Neural cell (in vitro differentiated cells): ENCODE data around the gene NCKAP5. TPM values are rescaled to one million over a fixed set of nuclear protein-coding genes. Genes with fewer than 3 reads are reported as not detected.

ENCODE experiments used
- H2AFZ ChIP-seq: fragments of 200-600, 300-800 bp; sonication (generic), shearing (Covaris generic); 2 replicates; pipeline ENCODE4 v1.6.0; 2014; ENCODE audit warnings: low read depth, mild to moderate bottlenecking, antibody characterized with exemption, low read length, moderate library complexity
- H3F3A ChIP-seq: fragments of 200-600 bp; shearing (Covaris generic); 2 replicates; pipeline ENCODE4 v1.6.1; 2016; ENCODE audit warnings: mild to moderate bottlenecking, moderate library complexity, mixed read lengths, antibody characterized with exemption, low read length; ENCODE audit not compliant: insufficient read depth, poor library complexity, severe bottlenecking
- H3K27ac ChIP-seq: fragments of 200-600, 300-800 bp; sonication (generic), shearing (Covaris generic); 2 replicates; pipeline ENCODE4 v1.5.1; 2014; ENCODE audit warnings: mild to moderate bottlenecking, low read length, moderate library complexity
- H3K27me3 ChIP-seq: fragments of 300-800, 200-600 bp; sonication (generic), shearing (Covaris generic); 2 replicates; pipeline ENCODE4 v1.6.0; 2014; ENCODE audit warnings: mild to moderate bottlenecking, low read depth, low read length, moderate library complexity; ENCODE audit not compliant: insufficient read depth
- H3K36me3 ChIP-seq: fragments of 300-800, 200-600 bp; sonication (generic), shearing (Covaris generic); 2 replicates; pipeline ENCODE4 v1.5.1; 2014; ENCODE audit warnings: mild to moderate bottlenecking, antibody characterized with exemption, low read length, moderate library complexity; ENCODE audit not compliant: insufficient read depth
- H3K4me2 ChIP-seq: fragments of 300-800, 200-600 bp; sonication (generic), shearing (Covaris generic); 2 replicates; pipeline ENCODE4 v1.6.0; 2014; ENCODE audit warnings: mild to moderate bottlenecking, low read length
- H3K4me3 ChIP-seq: fragments of 300-800, 200-600 bp; sonication (generic), shearing (Covaris generic); 2 replicates; pipeline ENCODE4 v1.5.1; 2014; ENCODE audit warnings: mild to moderate bottlenecking, low read length, moderate library complexity
- H3K79me2 ChIP-seq: fragments of 200-600 bp; shearing (Covaris generic); replicated peaks from 2 replicates; pipeline ENCODE4 v1.6.0; 2014; ENCODE audit warnings: mild to moderate bottlenecking, low read length, moderate library complexity; ENCODE audit not compliant: insufficient read depth
- H3K9ac ChIP-seq: fragments of 300-800, 200-600 bp; sonication (generic), shearing (Covaris generic); 2 replicates; pipeline ENCODE4 v1.6.1; 2016; ENCODE audit warnings: mild to moderate bottlenecking, low read length, mixed read lengths
- H3K9me2 ChIP-seq: fragments of 200-600 bp; shearing (Covaris generic); 2 replicates; pipeline ENCODE4 v1.6.1; 2016; ENCODE audit warnings: mild to moderate bottlenecking, low read length, mixed read lengths; ENCODE audit not compliant: insufficient read depth
- H3K9me3 ChIP-seq: fragments of 200-600, 300-800 bp; sonication (generic), shearing (Covaris generic); 2 replicates; pipeline ENCODE4 v1.6.1; 2016; ENCODE audit warnings: mild to moderate bottlenecking, mixed run types, low read length, moderate library complexity, mixed read lengths
- H4K20me1 ChIP-seq: fragments of 200-600 bp; shearing (Covaris generic); 2 replicates; pipeline ENCODE4 v1.6.1; 2016; ENCODE audit warnings: mild to moderate bottlenecking, mixed run types; ENCODE audit not compliant: insufficient read depth
- EP300 ChIP-seq: fragments of 450-650 bp; conservative IDR thresholded peaks from 2 replicates; pipeline ENCODE4 v1.6.1; 2014; ENCODE audit warnings: antibody characterized with exemption, mild to moderate bottlenecking, moderate library complexity; ENCODE audit not compliant: poor library complexity, severe bottlenecking
- EZH2 ChIP-seq: fragments of 200-600, 300-800 bp; shearing (Covaris generic), sonication (generic); IDR thresholded peaks from 2 replicates; pipeline ENCODE4 v1.6.1; 2014; ENCODE audit warnings: antibody characterized with exemption, low read length, borderline replicate concordance, mild to moderate bottlenecking; ENCODE audit not compliant: insufficient read depth, poor library complexity, severe bottlenecking
- MXI1 ChIP-seq: fragments of 450-650 bp; conservative IDR thresholded peaks from 2 replicates; pipeline ENCODE4 v1.6.1; 2014; ENCODE audit warnings: antibody characterized with exemption, mild to moderate bottlenecking; ENCODE audit not compliant: poor library complexity, severe bottlenecking
- POLR2AphosphoS5 ChIP-seq: IDR thresholded peaks from 2 replicates; pipeline ENCODE4 v1.6.1; 2012
- RAD21 ChIP-seq: fragments of 450-650 bp; conservative IDR thresholded peaks from 2 replicates; pipeline ENCODE4 v1.6.1; 2014; ENCODE audit warnings: antibody characterized with exemption, mild to moderate bottlenecking, moderate library complexity
- SMC3 ChIP-seq: fragments of 450-650 bp; conservative IDR thresholded peaks from 2 replicates; pipeline ENCODE4 v1.6.1; 2014; ENCODE audit warnings: antibody characterized with exemption, mild to moderate bottlenecking, moderate library complexity; ENCODE audit not compliant: poor library complexity
- TAF1 ChIP-seq: IDR thresholded peaks from 2 replicates; pipeline ENCODE4 v1.6.1; 2012; ENCODE audit warnings: low read depth
- polyA plus RNA-seq: library from polyadenylated mRNA; depleted of rRNA; stranded (reverse); fragments of >200 nt; gene quantifications from 2 replicates; pipeline ENCODE4 v1.2.3, GENCODE V29; 2014
- TF ChIP-seq, protein P1 (sequence below): fragments of 450-650 bp; IDR thresholded peaks from 2 replicates; pipeline ENCODE4 v1.5.1; 2014; ENCODE audit warnings: antibody characterized with exemption, mild to moderate bottlenecking, moderate library complexity; ENCODE audit not compliant: poor library complexity, severe bottlenecking
- TF ChIP-seq, protein P2 (sequence below): IDR thresholded peaks from 2 replicates; pipeline ENCODE4 v1.6.1; 2012; ENCODE audit warnings: borderline replicate concordance

The NCKAP5 gene
- polyA plus RNA-seq, 1 donor from 2014 or later: 2.4 TPM

DNA sequence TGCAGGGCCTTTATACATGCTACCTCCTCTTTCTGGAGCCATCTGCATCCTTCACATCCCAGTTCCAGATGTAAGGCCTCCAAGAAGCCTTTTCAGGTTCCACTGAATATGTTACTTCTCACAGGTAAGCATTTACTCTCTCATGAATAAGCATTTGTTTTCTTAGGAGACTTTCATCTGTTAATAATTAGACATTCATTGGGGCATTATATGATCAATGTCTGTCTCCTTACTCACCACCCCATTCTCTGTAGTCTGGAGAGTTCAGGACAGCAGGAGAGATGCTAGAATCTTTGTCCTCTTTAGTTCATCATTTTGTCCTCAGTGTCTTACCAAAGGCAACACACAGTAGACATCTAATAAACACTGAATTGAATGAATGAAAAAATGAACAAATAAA, 185.7 kb downstream of the NCKAP5 start:
- H3K79me2 ChIP-seq: no peaks in the 10 kb centered on the region
- no peak overlapping the region for H3K4me3 ChIP-seq
- no peaks in the 10 kb centered on the region for H3K9me3 ChIP-seq
- no peaks in the 10 kb centered on the region for H4K20me1 ChIP-seq
- H3K36me3 ChIP-seq: no peaks in the 10 kb centered on the region
- no peak overlapping the region for H3K4me2 ChIP-seq
- H3K9ac ChIP-seq: no peak overlapping the region
- H3K27me3 ChIP-seq: no peaks in the 10 kb centered on the region
- H3K27ac ChIP-seq: no peak overlapping the region
- no peak overlapping the region for H2AFZ ChIP-seq
- H3K9me2 ChIP-seq: no peaks in the 10 kb centered on the region
- no peaks in the 10 kb centered on the region for H3F3A ChIP-seq
- no peak for TF ChIP-seq POLR2AphosphoS5
- no peak for TF ChIP-seq EP300
- TF ChIP-seq EZH2: no peak
- no peak for TF ChIP-seq TAF1
- no peak for TF ChIP-seq SMC3
- no peak for TF ChIP-seq RAD21

DNA sequence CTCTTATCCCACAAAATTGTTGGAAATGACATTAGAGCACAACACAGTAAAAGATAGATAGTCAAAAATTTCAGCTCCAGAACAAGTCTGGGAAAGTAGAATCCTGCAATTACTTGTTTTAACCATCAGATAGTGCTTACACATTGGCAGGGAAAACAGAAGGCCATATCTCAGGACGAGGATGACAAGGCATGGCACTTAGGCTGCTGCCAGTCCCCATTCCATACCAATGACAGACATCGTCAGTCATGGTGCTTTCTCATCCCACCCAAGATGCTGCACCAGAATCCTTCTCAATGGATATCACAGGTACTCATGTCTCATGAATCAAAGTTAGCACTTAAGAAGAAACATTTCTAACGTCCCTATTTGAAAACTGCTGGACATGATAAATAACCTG, 187.3 kb downstream of the NCKAP5 start:
- Histone ChIP-seq H2AFZ (no peak overlapping the region), H3F3A (no peaks in the 10 kb centered on the region), H3K9me3 (no peaks in the 10 kb centered on the region), H3K4me3 (no peak overlapping the region), H3K36me3 (no peaks in the 10 kb centered on the region), H4K20me1 (no peaks in the 10 kb centered on the region), H3K27ac (no peak overlapping the region), H3K9me2 (no peaks in the 10 kb centered on the region), H3K27me3 (no peaks in the 10 kb centered on the region), H3K79me2 (no peaks in the 10 kb centered on the region), H3K9ac (no peak overlapping the region), H3K4me2 (no peak overlapping the region)
- TF ChIP-seq MXI1: no peak
- TF ChIP-seq POLR2AphosphoS5: no peak
- no peak for TF ChIP-seq EZH2
- TF ChIP-seq, protein P1, sequence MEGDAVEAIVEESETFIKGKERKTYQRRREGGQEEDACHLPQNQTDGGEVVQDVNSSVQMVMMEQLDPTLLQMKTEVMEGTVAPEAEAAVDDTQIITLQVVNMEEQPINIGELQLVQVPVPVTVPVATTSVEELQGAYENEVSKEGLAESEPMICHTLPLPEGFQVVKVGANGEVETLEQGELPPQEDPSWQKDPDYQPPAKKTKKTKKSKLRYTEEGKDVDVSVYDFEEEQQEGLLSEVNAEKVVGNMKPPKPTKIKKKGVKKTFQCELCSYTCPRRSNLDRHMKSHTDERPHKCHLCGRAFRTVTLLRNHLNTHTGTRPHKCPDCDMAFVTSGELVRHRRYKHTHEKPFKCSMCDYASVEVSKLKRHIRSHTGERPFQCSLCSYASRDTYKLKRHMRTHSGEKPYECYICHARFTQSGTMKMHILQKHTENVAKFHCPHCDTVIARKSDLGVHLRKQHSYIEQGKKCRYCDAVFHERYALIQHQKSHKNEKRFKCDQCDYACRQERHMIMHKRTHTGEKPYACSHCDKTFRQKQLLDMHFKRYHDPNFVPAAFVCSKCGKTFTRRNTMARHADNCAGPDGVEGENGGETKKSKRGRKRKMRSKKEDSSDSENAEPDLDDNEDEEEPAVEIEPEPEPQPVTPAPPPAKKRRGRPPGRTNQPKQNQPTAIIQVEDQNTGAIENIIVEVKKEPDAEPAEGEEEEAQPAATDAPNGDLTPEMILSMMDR: no peak
- TF ChIP-seq EP300: no peak
- no peak for TF ChIP-seq TAF1
- TF ChIP-seq RAD21: no peak
- no peak for TF ChIP-seq SMC3
- TF ChIP-seq, protein P2, sequence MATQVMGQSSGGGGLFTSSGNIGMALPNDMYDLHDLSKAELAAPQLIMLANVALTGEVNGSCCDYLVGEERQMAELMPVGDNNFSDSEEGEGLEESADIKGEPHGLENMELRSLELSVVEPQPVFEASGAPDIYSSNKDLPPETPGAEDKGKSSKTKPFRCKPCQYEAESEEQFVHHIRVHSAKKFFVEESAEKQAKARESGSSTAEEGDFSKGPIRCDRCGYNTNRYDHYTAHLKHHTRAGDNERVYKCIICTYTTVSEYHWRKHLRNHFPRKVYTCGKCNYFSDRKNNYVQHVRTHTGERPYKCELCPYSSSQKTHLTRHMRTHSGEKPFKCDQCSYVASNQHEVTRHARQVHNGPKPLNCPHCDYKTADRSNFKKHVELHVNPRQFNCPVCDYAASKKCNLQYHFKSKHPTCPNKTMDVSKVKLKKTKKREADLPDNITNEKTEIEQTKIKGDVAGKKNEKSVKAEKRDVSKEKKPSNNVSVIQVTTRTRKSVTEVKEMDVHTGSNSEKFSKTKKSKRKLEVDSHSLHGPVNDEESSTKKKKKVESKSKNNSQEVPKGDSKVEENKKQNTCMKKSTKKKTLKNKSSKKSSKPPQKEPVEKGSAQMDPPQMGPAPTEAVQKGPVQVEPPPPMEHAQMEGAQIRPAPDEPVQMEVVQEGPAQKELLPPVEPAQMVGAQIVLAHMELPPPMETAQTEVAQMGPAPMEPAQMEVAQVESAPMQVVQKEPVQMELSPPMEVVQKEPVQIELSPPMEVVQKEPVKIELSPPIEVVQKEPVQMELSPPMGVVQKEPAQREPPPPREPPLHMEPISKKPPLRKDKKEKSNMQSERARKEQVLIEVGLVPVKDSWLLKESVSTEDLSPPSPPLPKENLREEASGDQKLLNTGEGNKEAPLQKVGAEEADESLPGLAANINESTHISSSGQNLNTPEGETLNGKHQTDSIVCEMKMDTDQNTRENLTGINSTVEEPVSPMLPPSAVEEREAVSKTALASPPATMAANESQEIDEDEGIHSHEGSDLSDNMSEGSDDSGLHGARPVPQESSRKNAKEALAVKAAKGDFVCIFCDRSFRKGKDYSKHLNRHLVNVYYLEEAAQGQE: no peak
